Measurements from ENCODE around the gene USP31. TPM values are rescaled to one million over a fixed set of nuclear protein-coding genes. Genes with fewer than 3 reads are reported as not detected.
A peak's percentile ranks its signal among the peaks of the same experiment; 100 is the strongest.

The USP31 gene
- total and polyA plus RNA-seq, 2 of the 13 experiments (the other 11 are each of a cell fraction or from before 2014, with no cell fraction given) = 22.5 to 23.3 TPM

- TF ChIP-seq ZNF501 (CRISPR knock-in tag; IDR thresholded peaks at IDR 0.05) = peak; percentile 86; the same call in 1 of the 2 replicates
- no peak for TF ChIP-seq SMARCE1 (IDR thresholded peaks at IDR 0.05; ENCODE audit: borderline replicate concordance)
- no peak for TF ChIP-seq KLF9 (CRISPR knock-in tag; IDR thresholded peaks at IDR 0.05; ENCODE audit: low read depth)
- TF ChIP-seq PAF1 (CRISPR knock-in tag; IDR thresholded peaks at IDR 0.05) = no peak
- no peak for TF ChIP-seq ZBTB40 (IDR thresholded peaks at IDR 0.05)
- TF ChIP-seq ZBTB40 (CRISPR knock-in tag; IDR thresholded peaks at IDR 0.05) = peak; percentile 76
- TF ChIP-seq, protein P1, sequence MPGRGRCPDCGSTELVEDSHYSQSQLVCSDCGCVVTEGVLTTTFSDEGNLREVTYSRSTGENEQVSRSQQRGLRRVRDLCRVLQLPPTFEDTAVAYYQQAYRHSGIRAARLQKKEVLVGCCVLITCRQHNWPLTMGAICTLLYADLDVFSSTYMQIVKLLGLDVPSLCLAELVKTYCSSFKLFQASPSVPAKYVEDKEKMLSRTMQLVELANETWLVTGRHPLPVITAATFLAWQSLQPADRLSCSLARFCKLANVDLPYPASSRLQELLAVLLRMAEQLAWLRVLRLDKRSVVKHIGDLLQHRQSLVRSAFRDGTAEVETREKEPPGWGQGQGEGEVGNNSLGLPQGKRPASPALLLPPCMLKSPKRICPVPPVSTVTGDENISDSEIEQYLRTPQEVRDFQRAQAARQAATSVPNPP (CRISPR knock-in tag; IDR thresholded peaks at IDR 0.05) = peak; percentile 53; the same call in 1 of the 2 replicates
- TF ChIP-seq NCOA1 (CRISPR knock-in tag; IDR thresholded peaks at IDR 0.05) = no peak; the same call in 1 of the 2 replicates
- TF ChIP-seq NFKB2 (CRISPR knock-in tag; IDR thresholded peaks at IDR 0.05; ENCODE audit: borderline replicate concordance) = 0 out of 2 replicates have a peak, but pooled peaks have one; percentile 66
- no peak for TF ChIP-seq TSC22D2 (CRISPR knock-in tag; IDR thresholded peaks at IDR 0.05; ENCODE audit: borderline replicate concordance)
- TF ChIP-seq MAF1 (CRISPR knock-in tag; IDR thresholded peaks at IDR 0.05; ENCODE audit: borderline replicate concordance) = no peak
- peak; percentile 65; the same call in 1 of the 2 replicates for TF ChIP-seq PAX8 (CRISPR knock-in tag; IDR thresholded peaks at IDR 0.05; ENCODE audit: borderline replicate concordance)
- no peak for TF ChIP-seq NR3C1 (CRISPR knock-in tag; IDR thresholded peaks at IDR 0.05)
- no peak for TF ChIP-seq TCF12 (IDR thresholded peaks at IDR 0.05)
- peak; percentile 81; the same call in 1 of the 2 replicates for TF ChIP-seq TCF12 (CRISPR knock-in tag; IDR thresholded peaks at IDR 0.05)
- no peak for TF ChIP-seq FOXA1 (IDR thresholded peaks at IDR 0.05)
- 0 out of 2 replicates have a peak, but pooled peaks have one; percentile 41 for TF ChIP-seq FOXA1 (CRISPR knock-in tag; IDR thresholded peaks at IDR 0.05)
- TF ChIP-seq KLF16 (CRISPR knock-in tag; IDR thresholded peaks at IDR 0.05) = 0 out of 4 replicates have a peak, but pooled peaks of 1 of the 2 experiments have one; percentile 50
- peak; percentile 75 for TF ChIP-seq NR2C2 (CRISPR knock-in tag; IDR thresholded peaks at IDR 0.05; ENCODE audit: borderline replicate concordance)
- no peak for TF ChIP-seq CCAR2 (optimal IDR thresholded peaks at IDR 0.05; ENCODE audit: low read depth, low read length)
- TF ChIP-seq ZFP1 (CRISPR knock-in tag; IDR thresholded peaks at IDR 0.05) = no peak; the same call in 1 of the 2 replicates
- TF ChIP-seq ZNF790 (CRISPR knock-in tag; IDR thresholded peaks at IDR 0.05; ENCODE audit: borderline replicate concordance) = no peak; the same call in 1 of the 2 replicates
These were observed 562 bp downstream of the USP31 start (continued) for GRCh38 chr16:23148513-23149266.

Data from HepG2 (cell line).